Fibroblast of lung (primary cell): ENCODE measurements around the gene MUC4. TPM values are rescaled to one million over a fixed set of nuclear protein-coding genes. Genes with fewer than 3 reads are reported as not detected.
A peak's percentile ranks its signal among the peaks of the same experiment; 100 is the strongest.

Experiments used
- DNase-seq, 2 donors: peaks; one replicate each; pipeline versions ENCODE4 v3.0.0 to v3.0.0-alpha.2; 2010; ENCODE audit warnings: low read depth in 2 of 2
- H2AFZ ChIP-seq: 2 replicates; pipeline ENCODE4 v1.5.1; 2012; ENCODE audit warnings: low read length, control low read depth, inconsistent platforms
- H3K27ac ChIP-seq: 2 replicates; pipeline ENCODE4 v1.5.1; 2011; ENCODE audit warnings: low read length, control low read depth; ENCODE audit not compliant: insufficient read depth
- H3K27me3 ChIP-seq: 2 replicates; pipeline ENCODE4 v1.5.1; 2011; ENCODE audit warnings: mild to moderate bottlenecking, low read length; ENCODE audit not compliant: control insufficient read depth, insufficient read depth
- H3K36me3 ChIP-seq: 2 replicates; pipeline ENCODE4 v1.5.1; 2011; ENCODE audit warnings: low read length; ENCODE audit not compliant: control insufficient read depth, insufficient read depth
- H3K4me1 ChIP-seq: 2 replicates; pipeline ENCODE4 v1.5.1; 2011; ENCODE audit warnings: low read length; ENCODE audit not compliant: control insufficient read depth, insufficient read depth; ENCODE audit errors: extremely low read depth
- H3K4me2 ChIP-seq: 2 replicates; pipeline ENCODE4 v1.5.1; 2011; ENCODE audit warnings: low read length, control low read depth; ENCODE audit not compliant: insufficient read depth; ENCODE audit errors: extremely low read depth
- H3K4me3 ChIP-seq, 4 experiments: fragments of 200-600 bp in 1 of 4; sonication (generic) in 1 of 4; replicated peaks in 1 of 4; 2 replicates each; pipeline ENCODE4 v1.5.1; 2011 to 2016; ENCODE audit warnings: low read length in 4 of 4, low read depth in 3 of 4, mild to moderate bottlenecking in 3 of 4, control low read depth in 2 of 4, inconsistent platforms in 1 of 4, mixed read lengths in 1 of 4; ENCODE audit not compliant: insufficient read depth in 1 of 4; ENCODE audit errors: control extremely low read depth in 1 of 4
- H3K79me2 ChIP-seq: 2 replicates; pipeline ENCODE4 v1.5.1; 2012; ENCODE audit warnings: mild to moderate bottlenecking, low read length, inconsistent platforms; ENCODE audit not compliant: control insufficient read depth, insufficient read depth
- H3K9ac ChIP-seq: 2 replicates; pipeline ENCODE4 v1.5.1; 2011; ENCODE audit warnings: mild to moderate bottlenecking, low read length, control low read depth; ENCODE audit not compliant: insufficient read depth
- H3K9me3 ChIP-seq: 2 replicates; pipeline ENCODE4 v1.5.1; 2012; ENCODE audit warnings: low read depth, low read length; ENCODE audit not compliant: control insufficient read depth, insufficient read depth
- H4K20me1 ChIP-seq: 2 replicates; pipeline ENCODE4 v1.5.1; 2011; ENCODE audit warnings: low read length; ENCODE audit not compliant: control insufficient read depth, insufficient read depth; ENCODE audit errors: extremely low read depth
- CTCF ChIP-seq, 2 donors: IDR thresholded peaks in 1 of 2; conservative IDR thresholded peaks in 1 of 2; 1 replicate in 1 of 2; 2 replicates in 1 of 2; pipeline ENCODE4 v1.5.1; 2011 to 2012; ENCODE audit warnings: low read length in 2 of 2, control low read depth in 1 of 2, inconsistent platforms in 1 of 2, low read depth in 1 of 2, mild to moderate bottlenecking in 1 of 2
- EZH2 ChIP-seq: IDR thresholded peaks from 2 replicates; pipeline ENCODE4 v1.5.1; 2012; ENCODE audit warnings: low read length, control low read depth, mild to moderate bottlenecking; ENCODE audit errors: missing control alignments
- polyA plus RNA-seq, 2 donors: library from polyadenylated mRNA; depleted of rRNA in 1 of 2; stranded (reverse) in 1 of 2; unstranded in 1 of 2; fragments of >200 nt; gene quantifications; 2 replicates each; pipeline ENCODE4 v1.2.1, GENCODE V29; 2011 to 2012; ENCODE audit warnings: missing spikeins in 1 of 2
- total RNA-seq: library from RNA; depleted of rRNA; stranded (reverse); fragments of >200 nt; gene quantifications from 2 replicates; pipeline ENCODE4 v1.2.1, GENCODE V29; 2014

Gene MUC4
- total and polyA plus RNA-seq, 2 donors (not counting 1 experiment from before 2014, with no cell fraction given): not detected

GRCh38 chr3:195762249-195762585 is 49.5 kb downstream of the MUC4 start:
- H3K79me2 ChIP-seq: no peaks in the 10 kb centered on the region
- H3K27ac ChIP-seq: no peak overlapping the region
- H3K9me3 ChIP-seq: no peaks in the 10 kb centered on the region
- H3K4me2 ChIP-seq: no peak overlapping the region
- H3K36me3 ChIP-seq: no peaks in the 10 kb centered on the region
- H3K4me3 ChIP-seq: no peak overlapping the region
- H3K9ac ChIP-seq: no peak overlapping the region
- DNase-seq: no peak
- no peaks in the 10 kb centered on the region for H4K20me1 ChIP-seq
- H3K4me1 ChIP-seq: no peaks in the 10 kb centered on the region
- H2AFZ ChIP-seq: no peak overlapping the region
- TF ChIP-seq CTCF (conservative IDR thresholded peaks at IDR 0.05 in 1 of 2, IDR thresholded peaks at IDR 0.05 in 1 of 2; ENCODE audit: low read depth in 1 of 2, low read length in 2 of 2): no peak
- TF ChIP-seq EZH2: no peak
- peaks cover 15% of the 10 kb centered on the region for H3K27me3 ChIP-seq

GRCh38 chr3:195761567-195762248 is 50.0 kb downstream of the MUC4 start:
- Histone ChIP-seq H3K79me2 (no peaks in the 10 kb centered on the region), H3K4me3 (no peak overlapping the region), H3K36me3 (no peaks in the 10 kb centered on the region), H3K9ac (no peak overlapping the region), H4K20me1 (no peaks in the 10 kb centered on the region), H3K4me2 (no peak overlapping the region), H3K27me3 (peaks cover 19% of the 10 kb centered on the region), H3K27ac (no peak overlapping the region), H3K4me1 (no peaks in the 10 kb centered on the region), H3K9me3 (no peaks in the 10 kb centered on the region), H2AFZ (no peak overlapping the region)
- TF ChIP-seq CTCF (conservative IDR thresholded peaks at IDR 0.05 in 1 of 2, IDR thresholded peaks at IDR 0.05 in 1 of 2; ENCODE audit: low read depth in 1 of 2, low read length in 2 of 2) (no peak), EZH2 (peak; percentile 54)
- no peak for DNase-seq

- Histone ChIP-seq H3K4me3 (no peak overlapping the region), H3K4me2 (no peak overlapping the region), H3K36me3 (no peaks in the 10 kb centered on the region), H3K79me2 (no peaks in the 10 kb centered on the region), H3K9me3 (no peaks in the 10 kb centered on the region), H3K27me3 (peaks cover 21% of the 10 kb centered on the region), H3K4me1 (no peaks in the 10 kb centered on the region), H2AFZ (no peak overlapping the region), H3K27ac (no peak overlapping the region), H3K9ac (no peak overlapping the region), H4K20me1 (no peaks in the 10 kb centered on the region)
- DNase-seq: no peak
- TF ChIP-seq CTCF (conservative IDR thresholded peaks at IDR 0.05 in 1 of 2, IDR thresholded peaks at IDR 0.05 in 1 of 2; ENCODE audit: low read depth in 1 of 2, low read length in 2 of 2) (no peak), EZH2 (peak; percentile 7)
Measured at GRCh38 chr3:195761123-195761566, 50.6 kb downstream of the MUC4 start.
